GM21526 (cell line): Measurements from ENCODE around the gene HGS.
A peak's percentile ranks its signal among the peaks of the same experiment; 100 is the strongest.

Source experiments
- ATAC-seq: cut with Tn5 transposase; IDR thresholded peaks from one replicate; pipeline ENCODE4 v1.9.1; 2021; ENCODE audit warnings: moderate library complexity; ENCODE audit not compliant: unreplicated experiment, low FRiP score

The HGS gene

DNA sequence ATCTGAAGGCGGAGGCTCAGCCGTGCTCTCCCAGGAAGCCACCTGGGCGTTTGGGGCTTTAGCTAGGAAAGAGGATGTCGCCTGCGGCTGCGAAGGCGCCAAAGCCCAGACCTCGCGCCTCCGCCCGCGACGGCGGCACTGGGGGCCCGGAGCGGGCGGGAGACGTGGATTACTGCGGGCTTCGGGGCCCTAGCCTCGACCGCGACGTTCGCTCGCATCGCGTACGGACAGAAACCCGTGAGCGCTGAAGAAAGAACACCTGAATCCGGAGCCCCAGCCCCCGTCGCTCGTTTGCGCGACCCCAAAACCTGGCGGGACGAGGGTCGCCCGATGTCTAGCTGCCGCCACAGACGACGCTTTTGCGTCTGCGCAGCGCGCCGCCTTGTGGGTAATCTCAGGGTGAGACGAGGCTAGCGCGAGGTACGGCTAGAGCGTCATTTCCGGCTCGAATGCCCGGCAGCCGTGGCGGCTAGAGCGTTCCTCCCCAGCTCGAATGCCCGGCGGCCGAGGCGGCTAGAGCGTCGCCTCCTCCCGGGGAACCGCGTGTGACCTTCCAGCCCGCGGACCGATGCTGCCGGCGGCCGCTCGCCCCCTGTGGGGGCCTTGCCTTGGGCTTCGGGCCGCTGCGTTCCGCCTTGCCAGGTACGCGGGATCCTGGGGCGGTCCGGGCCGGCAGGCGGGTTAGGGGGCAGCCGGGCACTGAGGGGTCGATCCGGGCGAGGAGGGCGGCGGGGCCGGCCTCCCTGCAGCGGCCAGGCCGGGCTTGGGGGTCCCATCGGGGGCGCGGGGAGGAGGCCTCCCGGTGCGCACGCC, 19.3 kb downstream of the HGS start, which contains the start of gene MRPL12:
Gene MRPL12 (plus strand): TSS at position 434 of the 813 bp plus-strand sequence. CDS start 135 bp downstream, at position 569.
- ATAC-seq = peak; percentile 68

DNA sequence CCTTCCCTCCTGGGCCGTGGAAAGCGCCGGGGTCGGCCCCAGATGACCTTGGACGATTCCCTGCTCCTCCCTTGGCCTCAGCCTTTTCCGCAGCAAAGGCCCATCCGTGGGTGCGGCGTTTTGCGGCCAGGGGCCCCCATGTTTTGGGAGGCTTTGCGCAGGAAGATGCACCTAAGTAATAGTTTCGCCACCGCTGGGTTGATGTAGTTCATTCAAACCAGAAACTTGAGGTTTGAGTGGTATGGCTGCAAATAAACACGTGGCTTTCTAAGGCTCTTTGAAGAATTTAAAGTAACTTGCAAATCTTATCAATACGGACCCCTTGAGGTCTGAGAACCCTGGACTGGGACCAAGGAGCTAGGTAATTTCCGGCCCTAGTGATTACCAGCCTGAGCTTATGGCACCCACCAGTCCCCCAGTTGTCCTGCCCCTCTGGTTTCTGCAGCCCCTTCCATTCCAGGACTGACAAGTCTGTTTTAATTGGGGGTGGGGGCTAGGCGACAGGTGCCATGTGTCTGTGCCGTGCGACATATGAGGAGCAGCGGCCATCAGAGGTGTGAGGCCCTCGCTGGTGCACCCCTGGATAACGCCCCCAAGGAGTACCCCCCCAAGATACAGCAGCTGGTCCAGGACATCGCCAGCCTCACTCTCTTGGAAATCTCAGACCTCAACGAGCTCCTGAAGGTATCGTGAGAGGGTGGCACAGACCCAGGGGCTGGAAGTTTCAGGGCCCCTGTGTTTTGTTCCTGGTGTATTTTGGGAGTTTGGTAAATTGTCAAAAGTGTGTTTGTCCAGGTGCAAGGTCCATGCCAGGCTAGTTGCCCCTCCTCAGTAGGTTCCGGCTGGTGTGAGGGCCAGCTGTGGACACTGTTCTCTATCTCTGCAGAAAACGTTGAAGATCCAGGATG, 20.2 kb downstream of the HGS start:
- ATAC-seq = no peak

DNA sequence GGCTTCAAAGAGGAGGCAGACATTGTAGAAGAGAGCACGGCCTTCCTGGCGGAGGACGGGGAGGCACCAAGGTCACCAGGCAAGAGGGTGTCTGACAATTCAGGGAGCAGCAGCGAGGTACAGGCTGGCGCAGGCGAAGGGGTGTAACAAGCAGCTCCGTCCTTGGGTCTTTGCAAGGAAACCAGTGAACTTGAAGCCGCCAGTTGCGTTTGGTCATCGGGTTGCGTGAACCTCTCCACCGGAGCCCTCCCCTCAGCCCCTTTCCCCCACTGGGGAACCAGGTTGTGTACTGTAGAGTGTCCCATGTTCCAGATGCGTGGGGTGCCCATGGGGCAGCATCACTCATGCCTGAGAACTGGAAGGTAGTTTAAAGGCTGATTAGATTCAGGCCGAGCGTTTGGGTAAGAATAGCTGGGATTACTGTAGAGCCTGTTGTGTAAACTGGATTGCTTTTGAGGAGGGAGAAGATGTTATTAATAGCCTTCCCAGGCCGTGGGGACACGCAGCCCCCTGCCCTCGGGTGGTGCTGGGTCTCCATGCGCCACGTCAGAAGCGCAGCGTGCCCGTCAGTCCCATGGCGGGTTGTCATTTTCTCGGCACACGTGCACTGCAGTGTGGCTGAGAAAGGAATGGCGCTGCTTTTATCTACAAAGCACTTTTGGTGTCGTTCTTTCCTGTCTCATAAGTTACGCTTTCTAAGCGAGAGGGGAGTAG, 21.9 kb downstream of the HGS start:
- ATAC-seq = no peak

DNA sequence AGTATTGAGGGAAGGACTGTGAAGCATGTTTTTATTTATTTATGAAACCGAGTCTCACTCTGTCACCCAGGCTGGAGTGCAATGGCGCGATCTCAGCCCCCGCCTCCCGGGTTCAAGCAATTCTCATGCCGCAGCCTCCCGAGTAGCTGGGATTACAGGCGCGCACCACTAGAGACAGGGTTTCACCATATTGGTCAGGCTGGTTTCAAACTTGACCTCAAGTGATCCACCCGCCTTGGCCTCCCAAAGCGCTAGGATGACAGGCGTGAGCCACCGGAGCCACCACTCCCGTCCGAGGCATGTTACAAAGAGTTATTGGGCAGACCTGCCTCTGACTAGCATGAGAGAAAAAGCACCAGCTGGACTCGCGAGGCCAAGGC, 22.4 kb downstream of the HGS start:
- ATAC-seq = no peak

DNA sequence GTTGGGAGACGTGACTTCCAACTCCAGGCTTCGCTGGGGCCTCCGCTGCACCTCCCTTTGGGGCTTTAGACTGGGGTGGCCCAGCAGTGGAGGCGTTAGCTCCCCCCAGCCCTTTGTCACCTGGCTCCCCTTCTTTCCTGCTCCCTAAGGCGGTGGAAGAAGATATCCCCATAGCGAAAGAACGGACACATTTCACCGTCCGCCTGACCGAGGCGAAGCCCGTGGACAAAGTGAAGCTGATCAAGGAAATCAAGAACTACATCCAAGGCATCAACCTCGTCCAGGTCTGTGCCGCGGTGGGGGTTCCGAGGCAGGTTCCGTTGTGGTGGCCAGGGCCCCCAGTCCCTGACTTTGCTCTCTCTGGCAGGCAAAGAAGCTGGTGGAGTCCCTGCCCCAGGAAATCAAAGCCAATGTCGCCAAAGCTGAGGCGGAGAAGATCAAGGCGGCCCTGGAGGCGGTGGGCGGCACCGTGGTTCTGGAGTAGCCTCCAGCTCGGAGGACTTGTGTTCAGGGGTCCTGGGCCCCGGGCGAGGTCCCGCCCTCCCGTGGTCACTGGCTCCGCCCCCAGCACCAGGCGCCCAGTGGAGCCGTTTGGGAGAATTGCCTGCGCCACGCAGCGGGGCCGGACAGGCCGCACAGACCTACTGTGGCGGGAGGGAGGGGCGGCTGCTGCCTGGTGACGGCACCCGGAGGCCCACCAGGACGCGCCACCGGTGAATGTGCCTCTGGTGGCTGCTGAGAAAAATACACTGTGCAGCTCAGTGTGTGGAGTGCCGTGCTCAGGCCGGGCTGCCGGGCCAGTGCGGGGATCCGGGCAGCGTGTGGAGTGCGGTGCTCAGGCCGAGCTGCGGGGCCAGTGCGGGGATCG, 23.2 kb downstream of the HGS start:
- no peak for ATAC-seq

DNA sequence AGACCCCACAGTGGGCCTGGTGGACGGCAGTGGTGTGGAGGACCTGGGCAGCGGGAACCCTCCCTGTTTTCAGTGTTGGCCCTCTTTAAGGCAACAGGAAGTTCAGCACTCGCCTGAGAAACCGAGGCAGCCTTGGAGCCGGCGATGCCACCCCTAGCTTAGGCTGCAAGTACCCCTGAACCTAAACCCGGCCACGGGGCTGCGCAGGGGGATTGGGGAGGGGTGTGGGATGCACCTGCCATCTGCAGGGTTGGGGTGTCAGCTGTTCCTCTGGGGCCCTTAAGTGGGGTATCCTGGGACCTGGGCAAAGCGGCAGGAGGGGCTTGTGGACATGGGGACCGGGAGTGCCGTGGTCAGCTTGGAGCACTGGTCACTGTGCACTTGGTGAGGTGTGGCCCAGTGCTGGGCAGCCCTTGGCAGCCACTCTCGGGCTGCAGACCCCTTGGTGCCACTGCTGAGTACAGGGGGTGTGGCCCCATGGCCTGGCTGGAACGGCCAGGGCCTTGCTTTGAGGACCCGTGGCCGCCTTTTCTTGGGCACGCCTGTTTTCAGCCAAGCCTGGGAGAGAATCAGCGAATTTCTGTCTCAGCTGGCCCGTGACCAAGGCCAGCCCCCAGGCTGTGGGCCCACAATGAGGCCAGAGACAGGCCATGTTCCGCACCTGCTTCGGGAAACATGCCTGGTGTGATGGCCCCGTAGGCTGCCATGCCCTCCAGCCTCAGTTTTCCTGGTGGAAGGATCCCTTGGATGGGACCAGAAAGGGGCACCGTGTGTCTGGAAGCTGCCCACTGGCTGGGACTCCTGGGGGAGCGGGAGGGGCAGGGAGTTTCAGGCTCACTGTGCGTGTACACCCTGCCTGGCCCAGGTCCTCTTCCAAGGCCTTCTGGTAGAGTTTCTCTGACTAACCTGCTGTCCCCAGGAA, 24.2 kb downstream of the HGS start:
- no peak for ATAC-seq

DNA sequence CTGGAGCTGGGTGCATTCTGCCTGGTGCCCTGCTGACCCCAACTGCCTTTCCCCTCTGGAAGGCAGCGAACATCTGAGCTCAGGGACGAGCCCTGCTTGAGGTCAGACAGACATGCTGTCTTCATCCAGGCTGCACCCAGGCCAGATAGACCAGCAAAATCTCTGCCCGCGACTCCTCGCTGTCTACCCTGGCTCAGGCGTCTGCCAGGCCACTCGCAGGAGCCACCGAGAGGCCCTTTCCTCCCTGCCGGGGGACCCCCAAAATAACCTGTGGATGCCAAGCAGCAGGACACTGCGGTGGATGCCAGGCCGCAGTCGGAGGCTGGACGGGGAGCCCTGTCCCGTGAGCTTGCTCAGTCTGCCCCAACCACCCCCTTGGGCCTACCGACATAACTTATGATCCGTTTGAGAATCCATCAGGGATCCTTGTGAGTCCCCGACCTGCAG, 25.0 kb downstream of the HGS start:
- ATAC-seq = no peak

DNA sequence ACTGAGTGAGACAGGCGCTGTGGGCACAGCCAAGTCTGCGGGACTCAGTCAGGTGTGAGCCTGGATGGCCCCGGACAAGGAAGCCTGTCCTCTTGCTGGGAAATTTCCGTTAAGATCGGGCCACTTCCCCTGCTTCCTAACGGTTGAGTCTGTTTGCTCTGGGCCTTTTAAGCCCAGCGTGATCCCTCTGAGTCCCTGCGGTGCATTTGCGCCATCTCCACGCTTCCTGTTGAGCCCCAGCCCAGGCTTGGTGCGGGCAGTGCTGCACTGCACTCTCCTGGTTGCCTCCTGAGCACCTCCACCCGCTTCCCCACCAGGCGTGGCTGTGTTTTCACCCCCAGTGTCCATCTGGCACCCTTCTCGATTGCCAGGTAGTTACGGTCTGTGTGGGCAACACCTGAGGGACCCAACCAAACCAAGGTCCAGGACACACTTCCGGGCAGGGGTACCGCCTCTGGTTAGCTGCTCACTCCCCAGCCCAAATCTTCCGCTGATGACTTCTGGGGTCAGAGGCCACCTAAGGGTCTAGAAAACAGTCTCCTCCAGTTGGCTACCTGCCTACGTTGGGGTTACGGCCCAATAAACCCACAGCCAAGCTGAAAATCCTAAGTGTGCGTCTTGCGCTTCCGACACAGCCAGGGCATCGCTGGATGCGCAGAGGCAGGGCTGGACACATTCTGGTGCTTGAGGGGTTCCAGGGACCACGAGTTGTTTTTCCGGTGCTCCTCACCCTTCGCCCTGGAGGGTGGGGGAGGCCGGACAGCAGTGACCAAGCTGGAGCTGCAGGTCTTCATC, 26.9 kb downstream of the HGS start:
- no peak for ATAC-seq

DNA sequence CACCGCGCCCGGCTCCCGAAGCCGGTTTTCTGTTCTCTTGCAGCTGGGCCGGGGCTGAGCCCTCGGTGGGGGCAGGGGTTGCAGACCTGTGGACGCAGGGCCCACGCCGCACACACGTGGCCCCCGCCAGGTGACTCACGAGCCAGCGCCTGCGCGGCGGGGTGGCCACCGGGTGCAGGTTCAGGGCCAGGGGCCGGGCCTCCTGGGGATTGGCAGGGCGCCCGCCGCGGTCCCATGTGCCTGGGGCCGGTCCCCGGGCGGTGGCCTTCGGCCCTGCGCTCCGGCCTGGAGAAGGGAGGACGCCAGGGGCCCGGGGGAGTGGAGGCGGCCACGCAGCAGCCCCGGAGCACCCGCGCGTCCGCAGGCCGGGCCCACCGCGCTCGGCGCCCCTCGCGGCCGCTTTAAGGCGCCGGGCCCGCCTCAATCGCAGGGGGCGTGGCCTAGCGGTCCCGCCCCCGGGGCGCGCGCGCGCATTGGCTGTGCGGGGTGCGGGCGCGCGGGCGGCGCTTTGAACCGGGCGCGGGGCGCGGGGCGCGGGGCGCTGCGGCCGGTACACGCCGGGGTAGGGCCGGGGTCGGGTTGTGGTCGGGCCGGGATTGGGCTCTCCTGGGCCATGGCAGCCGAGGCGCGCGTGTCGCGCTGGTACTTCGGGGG, 28.1 kb downstream of the HGS start, which contains the start of gene SLC25A10:
Gene SLC25A10 (plus strand): TSS at position 471 of the 654 bp plus-strand sequence. CDS start 143 bp downstream, at position 614.
- peak; percentile 43 for ATAC-seq

DNA sequence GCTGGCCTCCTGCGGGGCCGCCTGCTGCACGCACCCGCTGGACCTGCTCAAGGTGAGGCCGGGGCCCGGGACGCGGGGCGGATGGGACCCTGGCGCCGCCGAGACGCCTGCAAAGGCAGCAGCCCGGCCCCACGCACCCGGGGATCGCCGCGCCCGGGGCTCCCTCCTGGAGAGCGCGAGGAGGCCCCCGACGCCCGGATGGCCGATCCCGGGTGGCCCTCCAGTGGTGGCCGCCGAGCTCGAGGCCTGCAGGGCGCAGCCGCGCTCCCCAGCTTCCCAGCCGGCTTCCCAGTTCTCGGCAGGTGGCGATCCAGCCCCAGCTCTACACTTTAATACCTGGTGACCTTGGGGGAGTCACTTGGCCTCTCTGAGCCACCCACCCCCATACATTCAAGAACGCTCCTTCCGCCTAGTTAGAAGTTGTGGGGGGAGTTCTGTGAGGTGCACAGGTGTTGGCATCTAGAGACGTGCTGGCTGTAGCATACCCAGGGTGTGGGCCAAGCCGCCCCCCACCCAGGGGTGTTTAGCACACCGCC, 28.7 kb downstream of the HGS start:
- ATAC-seq = peak; percentile 9

DNA sequence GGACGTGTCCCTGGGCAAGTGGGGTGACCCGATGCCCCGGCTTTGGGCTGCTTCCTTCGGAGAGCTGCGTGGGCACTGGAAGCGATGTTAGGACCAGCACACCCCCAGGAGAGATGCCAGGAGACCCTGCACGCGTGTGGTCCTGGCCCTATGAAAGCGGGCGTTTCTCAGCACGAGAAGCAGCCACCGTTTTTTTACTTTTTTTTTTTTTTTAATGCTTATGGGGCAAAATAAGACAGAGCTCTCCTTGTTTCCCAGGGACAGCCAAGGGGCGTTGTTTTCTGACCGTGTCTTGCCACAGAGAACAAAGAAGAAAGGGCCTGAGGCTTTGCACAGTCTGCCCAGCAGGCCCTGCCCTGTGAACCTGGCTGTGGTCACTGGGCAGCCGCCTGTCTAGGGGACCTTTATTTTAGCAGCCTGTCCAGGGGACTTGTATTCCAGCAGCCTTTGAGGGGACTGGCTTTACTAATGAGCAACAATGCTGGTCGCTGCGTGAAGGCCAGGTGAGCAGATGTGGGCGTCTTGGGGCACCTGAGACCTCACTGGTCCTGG, 29.3 kb downstream of the HGS start:
- no peak for ATAC-seq

DNA sequence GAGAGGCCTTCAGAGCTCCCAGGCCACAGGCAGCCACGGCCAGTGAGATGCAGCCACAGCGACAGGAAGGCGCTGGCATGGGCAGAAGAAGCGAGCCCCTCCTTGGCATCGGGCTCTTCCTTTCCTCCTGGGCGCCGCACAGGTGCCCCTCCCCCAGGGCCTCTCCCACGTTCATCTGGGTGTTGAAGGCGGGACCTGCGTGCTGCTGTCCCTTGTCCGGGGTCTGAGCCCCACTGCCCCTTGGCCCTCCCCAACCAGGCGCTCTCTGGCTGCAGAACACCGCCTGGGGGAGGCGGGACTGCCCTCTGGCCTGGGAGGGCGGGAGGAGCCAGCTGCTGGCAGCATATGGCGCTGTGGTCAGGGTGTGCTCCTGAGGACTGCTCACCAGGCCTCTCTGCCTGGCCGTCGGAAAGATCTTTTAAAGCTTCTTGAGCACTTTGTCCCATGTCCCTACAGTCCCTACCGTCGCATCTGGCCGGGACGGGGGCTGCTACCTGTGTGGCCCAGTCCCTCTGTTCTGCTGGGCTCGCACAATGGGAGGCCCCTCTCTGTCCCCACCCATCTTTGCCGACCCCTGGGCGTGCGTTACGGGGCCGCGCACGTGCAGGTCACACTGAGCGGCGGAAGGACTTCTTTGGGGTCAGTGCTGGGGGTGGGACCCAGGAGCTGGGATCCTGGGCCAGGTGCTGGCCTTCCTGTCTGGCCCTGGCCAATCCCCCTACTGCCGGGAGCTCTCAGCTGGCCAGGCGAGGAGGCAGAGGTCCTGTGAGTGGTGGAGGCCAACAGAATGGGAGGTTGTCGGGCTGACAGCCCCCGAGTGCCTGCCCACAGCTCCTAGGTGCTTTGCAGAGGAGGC, 30.0 kb downstream of the HGS start:
- no peak for ATAC-seq

DNA sequence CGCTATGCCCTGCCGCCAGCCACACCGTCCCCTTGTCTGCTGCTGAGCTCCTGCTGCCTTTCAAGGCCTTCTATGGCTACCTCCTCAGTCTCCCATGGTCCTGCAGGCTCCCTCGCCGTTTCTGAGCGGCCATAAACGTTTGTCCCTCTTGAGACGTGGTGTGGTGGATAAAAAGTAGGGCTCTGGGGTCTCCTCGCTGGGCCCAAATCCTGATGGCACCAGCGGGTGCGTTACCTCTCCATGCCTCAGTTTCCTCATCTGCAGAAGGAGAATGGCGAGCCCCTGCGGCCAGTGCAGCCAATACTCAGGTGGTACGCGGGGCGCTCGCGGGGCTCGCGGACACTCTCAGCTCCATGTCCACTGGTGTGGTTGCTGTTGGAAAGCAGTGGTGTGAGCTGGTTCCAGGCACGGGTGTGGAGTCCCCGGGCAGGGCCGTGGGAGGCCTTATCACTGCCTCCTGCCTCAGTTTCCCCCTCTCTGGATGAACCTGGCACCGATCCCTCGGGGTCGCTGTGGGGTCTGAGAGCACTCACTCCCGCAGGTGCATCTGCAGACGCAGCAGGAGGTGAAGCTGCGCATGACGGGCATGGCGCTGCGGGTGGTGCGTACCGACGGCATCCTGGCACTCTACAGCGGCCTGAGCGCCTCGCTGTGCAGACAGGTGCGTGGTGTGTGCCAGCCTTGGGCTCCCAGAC, 30.7 kb downstream of the HGS start:
- ATAC-seq = no peak

DNA sequence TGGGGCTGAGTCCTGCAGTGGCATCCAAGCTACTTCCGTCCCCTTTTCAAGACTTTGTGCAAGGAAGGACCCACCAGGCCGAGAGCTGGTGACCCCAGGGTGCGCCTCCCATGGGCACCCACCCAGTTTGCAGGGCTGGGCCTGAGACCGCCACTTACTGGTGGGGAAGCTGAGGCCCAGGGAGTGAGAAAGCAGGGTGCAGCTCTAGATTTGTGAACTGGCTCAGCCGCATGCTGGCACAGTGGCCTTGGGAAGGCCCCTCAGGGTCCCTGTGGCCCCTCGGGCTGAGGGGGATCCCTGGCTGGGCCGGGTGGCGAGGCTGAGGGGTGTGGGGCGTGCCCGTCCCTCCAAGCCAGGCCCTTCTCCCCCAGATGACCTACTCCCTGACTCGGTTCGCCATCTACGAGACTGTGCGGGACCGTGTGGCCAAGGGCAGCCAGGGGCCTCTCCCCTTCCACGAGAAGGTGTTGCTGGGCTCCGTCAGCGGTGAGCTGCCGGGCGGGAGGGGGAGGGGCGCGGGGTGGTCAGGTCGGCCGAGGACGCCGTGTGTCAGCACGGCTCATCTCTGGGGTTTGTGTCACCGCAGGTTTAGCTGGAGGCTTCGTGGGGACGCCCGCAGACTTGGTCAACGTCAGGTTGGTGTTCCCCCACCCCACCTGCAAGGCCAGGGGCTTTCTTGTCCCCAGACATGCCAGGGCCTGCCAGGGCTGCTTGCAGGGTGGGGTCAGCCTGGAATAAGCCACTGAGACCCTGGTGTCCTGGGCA, 31.5 kb downstream of the HGS start:
- no peak for ATAC-seq
